ENCODE measurements around the gene CFHR5.
"Not testable (repeated sequence)": the region's sequence is repeated elsewhere in the genome, so short reads cannot be mapped to it uniquely, and the experiment has no call there.

The CFHR5 gene

GRCh38 chr1:197021716-197022115 is 44.4 kb downstream of the CFHR5 start:
- no peak for DNase-seq

- DNase-seq, result no peak
Observed at GRCh38 chr1:197024460-197024859, 47.1 kb downstream of the CFHR5 start.

DNA sequence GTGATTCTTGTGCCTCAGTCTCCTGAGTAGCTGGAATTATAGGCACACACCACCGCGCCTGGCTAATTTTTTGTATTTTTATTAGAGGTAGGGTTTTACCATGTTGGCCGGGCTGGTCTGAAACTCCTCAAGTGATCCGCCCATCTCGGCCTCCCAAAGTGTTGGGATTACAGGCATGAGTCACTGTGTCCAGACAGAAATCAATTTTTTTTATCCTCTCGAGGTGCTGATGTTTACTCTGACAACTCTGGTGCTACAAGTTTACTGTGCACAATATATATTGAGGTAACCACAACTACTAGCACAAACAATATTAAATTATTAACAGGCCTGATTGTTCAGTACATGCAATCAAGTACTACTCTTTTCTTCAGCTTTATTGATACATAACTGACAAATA is 50.0 kb downstream of the CFHR5 start:
- DNase-seq, result no peak

DNA sequence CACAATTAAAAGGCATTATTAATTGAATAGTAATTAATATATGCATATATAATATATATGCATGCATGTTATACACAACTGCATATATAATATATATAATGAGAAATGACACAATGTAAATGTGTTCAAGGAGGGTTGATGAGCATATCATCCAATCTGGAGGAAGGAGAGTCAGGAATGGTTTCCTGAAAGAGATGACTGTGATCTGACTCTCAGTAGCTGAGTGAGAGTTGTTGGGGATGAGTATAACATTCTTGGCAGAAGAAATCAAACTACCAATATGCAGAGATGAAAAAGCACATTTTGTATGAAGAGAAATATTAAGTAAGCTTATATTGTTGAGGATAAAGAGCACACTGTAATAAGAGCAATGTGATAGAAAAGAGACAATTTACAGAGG is 52.4 kb downstream of the CFHR5 start:
- no peak for DNase-seq

DNA sequence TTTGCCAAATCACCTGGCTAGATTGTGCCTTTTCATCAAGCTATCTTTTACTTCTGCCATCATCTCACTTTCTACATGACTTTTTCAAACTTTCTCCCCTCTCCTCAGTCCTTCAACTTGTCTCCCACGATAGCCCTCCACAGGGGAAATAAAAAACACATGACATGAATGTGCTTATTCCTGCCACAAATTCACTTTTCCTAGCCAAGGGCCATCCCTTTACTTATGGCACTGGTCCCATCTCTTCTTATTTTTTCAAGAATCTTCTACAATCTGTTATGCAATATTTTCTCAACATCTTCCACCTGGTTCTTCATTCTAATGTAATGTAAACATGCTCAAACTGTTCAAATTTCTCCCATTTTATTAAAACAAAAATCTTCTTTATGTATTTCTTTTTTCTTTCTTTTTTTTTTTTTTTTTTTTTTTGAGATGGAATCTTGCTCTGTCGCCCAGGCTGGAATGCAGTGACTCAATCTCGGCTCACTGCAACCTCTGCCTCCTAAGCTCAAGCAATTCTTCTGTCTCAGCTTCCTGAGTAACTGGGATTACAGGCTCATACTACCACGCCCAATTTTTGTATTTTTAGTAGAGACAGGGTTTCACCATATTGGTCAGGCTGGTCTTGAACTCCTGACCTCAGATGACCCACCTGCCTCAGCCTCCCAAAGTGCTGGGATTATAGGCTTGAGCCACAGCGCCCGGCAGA is 57.4 kb downstream of the CFHR5 start:
- DNase-seq, result not testable (repeated sequence)

GRCh38 chr1:197036861-197037260 is 59.5 kb downstream of the CFHR5 start:
- no peak for DNase-seq

DNA sequence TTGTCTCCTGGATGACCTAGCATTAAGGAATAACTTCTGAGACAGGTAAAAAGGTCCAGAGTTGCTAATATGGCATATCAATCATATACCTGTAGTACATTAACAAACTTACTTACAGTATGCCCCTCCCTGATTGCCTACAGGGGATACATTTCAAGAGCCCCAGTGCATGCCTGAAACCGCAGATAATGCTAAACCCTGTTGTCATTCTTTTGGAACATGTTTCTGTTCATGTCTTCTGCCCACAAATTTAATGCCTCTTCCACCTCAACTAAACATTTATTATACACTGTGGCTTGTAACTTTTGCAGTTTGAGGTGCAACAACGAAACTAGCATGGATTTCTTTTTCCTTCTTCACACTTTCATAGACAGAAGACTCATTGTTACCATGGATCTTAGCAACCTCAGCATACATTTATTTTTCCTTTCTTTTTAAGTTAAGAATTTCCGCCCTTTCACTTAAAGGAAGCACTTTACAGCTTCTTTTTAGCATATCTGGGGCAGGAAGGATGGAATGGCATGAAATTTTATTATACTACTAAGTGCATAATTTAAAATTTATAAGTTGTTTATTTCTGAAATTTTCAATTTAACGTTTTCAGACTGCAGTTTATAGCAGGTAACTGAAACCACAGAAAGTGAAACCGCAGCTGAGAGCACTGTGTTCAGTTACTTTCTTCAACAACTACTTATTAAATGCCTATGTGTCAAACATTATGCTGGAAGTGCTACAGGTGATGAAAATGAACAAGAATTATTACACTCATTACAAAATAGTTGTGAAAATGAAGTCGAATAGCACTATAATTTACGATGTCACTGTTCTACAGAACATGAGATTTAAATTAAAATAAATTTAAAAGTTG is 64.4 kb downstream of the CFHR5 start:
- DNase-seq, result no peak

DNA sequence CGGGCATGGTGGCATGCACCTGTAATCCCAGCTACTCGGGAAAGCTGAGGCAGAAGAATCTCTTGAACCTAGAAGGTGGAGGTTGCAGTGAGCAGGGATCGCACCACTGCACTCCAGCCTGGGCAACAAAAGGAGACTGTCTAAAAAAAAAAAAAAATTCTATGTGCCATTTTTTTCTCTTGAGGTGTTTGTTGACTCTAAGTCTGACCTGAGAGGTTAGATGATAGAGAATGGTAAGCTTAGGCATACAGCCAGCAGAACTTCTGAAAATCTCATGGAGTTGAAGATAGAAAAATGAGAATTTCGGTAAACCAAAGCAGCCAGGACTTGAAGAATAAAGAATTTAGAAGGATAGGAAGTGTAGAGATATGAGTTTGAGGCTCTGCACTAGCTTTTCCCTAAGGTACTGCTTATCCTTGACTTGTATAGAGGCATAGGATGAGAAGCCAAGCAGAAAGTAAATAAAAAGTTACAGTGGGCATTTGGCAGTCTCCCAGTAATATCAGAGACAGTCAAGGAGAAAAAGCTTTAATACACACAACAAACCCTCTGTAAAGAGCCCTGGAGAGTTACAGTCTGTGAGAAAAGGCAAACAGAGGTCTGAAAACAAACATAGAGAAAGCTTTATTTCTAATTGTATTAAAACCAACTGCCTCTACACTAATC is 65.5 kb downstream of the CFHR5 start:
- no peak for DNase-seq

DNA sequence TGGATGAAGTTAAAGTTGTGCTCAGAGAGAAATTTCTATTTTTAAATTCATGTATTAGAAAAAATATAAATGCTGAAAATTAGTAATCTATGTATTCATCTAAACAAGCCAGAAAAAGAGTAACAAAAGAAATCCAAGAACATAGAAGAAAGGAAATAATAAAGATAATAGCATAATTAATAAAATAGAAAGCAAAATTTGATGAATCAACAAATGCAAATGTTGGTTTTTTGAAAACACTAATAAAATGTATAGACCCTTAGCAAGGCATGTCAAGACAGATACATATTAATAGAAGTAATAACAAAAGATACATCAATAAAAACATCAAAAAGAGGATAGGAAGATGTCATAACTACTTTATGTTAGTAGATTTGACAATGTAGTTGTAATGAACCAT is 71.7 kb downstream of the CFHR5 start:
- DNase-seq, result no peak
